Endodermal cell (in vitro differentiated cells): ENCODE measurements around the gene ZC3H12A. TPM values are rescaled to one million over a fixed set of nuclear protein-coding genes. Genes with fewer than 3 reads are reported as not detected.

Experiments used
- DNase-seq: peaks from one replicate; pipeline ENCODE4 v3.0.0-alpha.2; 2017
- H3K27ac ChIP-seq: 2 replicates; pipeline ENCODE4 v1.5.1; 2013; ENCODE audit warnings: mild to moderate bottlenecking, low read depth, low read length, moderate library complexity
- H3K27me3 ChIP-seq: 2 replicates; pipeline ENCODE4 v1.6.1; 2013; ENCODE audit warnings: mild to moderate bottlenecking, low read length, moderate library complexity; ENCODE audit not compliant: insufficient read depth, control insufficient read depth, poor library complexity, severe bottlenecking
- H3K36me3 ChIP-seq: 2 replicates; pipeline ENCODE4 v1.7.0; 2013; ENCODE audit warnings: mild to moderate bottlenecking, low read length, moderate library complexity; ENCODE audit not compliant: control insufficient read depth, insufficient read depth
- H3K4me1 ChIP-seq: one replicate; pipeline ENCODE4 v1.7.0; 2013; ENCODE audit warnings: low read length; ENCODE audit not compliant: control insufficient read depth, insufficient read depth
- H3K4me3 ChIP-seq: 2 replicates; pipeline ENCODE4 v1.5.1; 2013; ENCODE audit warnings: mild to moderate bottlenecking, low read length, moderate library complexity
- H3K9ac ChIP-seq: 2 replicates; pipeline ENCODE4 v1.6.1; 2013; ENCODE audit warnings: mild to moderate bottlenecking, low read length, moderate library complexity; ENCODE audit not compliant: poor library complexity, severe bottlenecking; ENCODE audit errors: extremely low read depth
- H3K9me3 ChIP-seq: 2 replicates; pipeline ENCODE4 v1.6.1; 2013; ENCODE audit warnings: mild to moderate bottlenecking, low read length, moderate library complexity; ENCODE audit not compliant: control insufficient read depth
- H3K27ac Mint-ChIP-seq: 2 replicates; pipeline ENCODE4 v1.8.0; 2020; ENCODE audit warnings: mixed read lengths
- H3K27me3 Mint-ChIP-seq: 2 replicates; pipeline ENCODE4 v1.8.0; 2021; ENCODE audit warnings: mild to moderate bottlenecking, mixed read lengths; ENCODE audit not compliant: insufficient read depth
- H3K36me3 Mint-ChIP-seq: 2 replicates; pipeline ENCODE4 v1.8.0; 2020; ENCODE audit warnings: low read depth, mixed read lengths
- H3K4me1 Mint-ChIP-seq: 2 replicates; pipeline ENCODE4 v1.8.0; 2020; ENCODE audit warnings: mixed read lengths
- H3K4me3 Mint-ChIP-seq: 2 replicates; pipeline ENCODE4 v1.8.0; 2020; ENCODE audit warnings: mild to moderate bottlenecking, moderate library complexity, mixed read lengths
- H3K9me3 Mint-ChIP-seq: 2 replicates; pipeline ENCODE4 v1.8.0; 2020; ENCODE audit warnings: mild to moderate bottlenecking, mixed read lengths
- CTCF ChIP-seq: fragments of 200-600 bp; sonication (generic); conservative IDR thresholded peaks from 2 replicates; pipeline ENCODE4 v1.5.0; 2021; ENCODE audit warnings: antibody characterized with exemption, mild to moderate bottlenecking
- WGBS, 2 experiments: methylation state at CpG; one replicate each; pipeline versions ENCODE4 v1.1.5 to v1.1.7; 2013; ENCODE audit warnings: missing lambda C conversion rate in 2 of 2, mixed read lengths in 1 of 2; ENCODE audit not compliant: insufficient coverage in 1 of 2, insufficient read length in 1 of 2; 5-methylcytosine and 5-hydroxymethylcytosine counted together
- total RNA-seq, 2 donors: library from RNA; stranded (reverse); fragmentation: NEBNext Ultra II Directional in 1 of 2; extraction: Animal tissue kit (Norgen Biotek cat#: 25700) in 1 of 2; gene quantifications; 2 replicates in 1 of 2; 3 replicates in 1 of 2; pipeline ENCODE4 v1.2.1, GENCODE V29; 2021

Gene ZC3H12A
- total RNA-seq, 2 donors from 2014 or later = 5.5 to 5.8 TPM

GRCh38 chr1:37480581-37481288 lies 6.4 kb downstream of the ZC3H12A start:
- Mint-ChIP-seq H3K4me3 (no peak overlapping the region), H3K36me3 (peaks cover 22% of the 10 kb centered on the region), H3K27ac (no peak overlapping the region), H3K4me1 (peaks cover 14% of the 10 kb centered on the region), H3K27me3 (no peaks in the 10 kb centered on the region), H3K9me3 (no peaks in the 10 kb centered on the region)
- DNase-seq = no peak
- WGBS, 2 experiments = 94 to 95% methylated on average over 9 to 10 of the region's 10 CpGs
- Histone ChIP-seq H3K27ac (no peak overlapping the region), H3K9me3 (no peaks in the 10 kb centered on the region), H3K9ac (no peak overlapping the region), H3K4me3 (no peak overlapping the region), H3K36me3 (peaks cover 25% of the 10 kb centered on the region), H3K27me3 (no peaks in the 10 kb centered on the region), H3K4me1 (peaks cover 13% of the 10 kb centered on the region)
- no peak for TF ChIP-seq CTCF

- H3K27ac ChIP-seq = no peak overlapping the region
- TF ChIP-seq CTCF = no peak
- no peak overlapping the region for H3K27ac Mint-ChIP-seq
Observed at GRCh38 chr1:37481289-37482003, 7.1 kb downstream of the ZC3H12A start.

GRCh38 chr1:37482004-37482785 lies 7.8 kb downstream of the ZC3H12A start:
- H3K27me3 ChIP-seq = no peaks in the 10 kb centered on the region
- no peak overlapping the region for H3K4me3 Mint-ChIP-seq
- no peak for TF ChIP-seq CTCF
- peaks cover 5% of the 10 kb centered on the region for H3K4me1 Mint-ChIP-seq
- peak overlapping the region; percentile 17 for H3K27ac Mint-ChIP-seq
- H3K36me3 Mint-ChIP-seq = peaks cover 22% of the 10 kb centered on the region
- no peaks in the 10 kb centered on the region for H3K27me3 Mint-ChIP-seq
- no peaks in the 10 kb centered on the region for H3K9me3 ChIP-seq
- H3K4me3 ChIP-seq = no peak overlapping the region
- H3K4me1 ChIP-seq = peaks cover 7% of the 10 kb centered on the region
- H3K27ac ChIP-seq = no peak overlapping the region
- H3K36me3 ChIP-seq = peaks cover 25% of the 10 kb centered on the region
- H3K9me3 Mint-ChIP-seq = no peaks in the 10 kb centered on the region
- WGBS, 2 experiments = 93 to 94% methylated on average over 11 to 18 of the region's 18 CpGs
- DNase-seq = no peak
- no peak overlapping the region for H3K9ac ChIP-seq

More at GRCh38 chr1:37481289-37482003, 7.1 kb downstream of the ZC3H12A start:
- H3K27me3 Mint-ChIP-seq = no peaks in the 10 kb centered on the region
- Histone ChIP-seq H3K27me3 (no peaks in the 10 kb centered on the region), H3K4me3 (no peak overlapping the region), H3K9me3 (no peaks in the 10 kb centered on the region), H3K36me3 (peaks cover 25% of the 10 kb centered on the region), H3K9ac (no peak overlapping the region), H3K4me1 (peaks cover 13% of the 10 kb centered on the region)
- H3K4me3 Mint-ChIP-seq = no peak overlapping the region
- no peaks in the 10 kb centered on the region for H3K9me3 Mint-ChIP-seq
- WGBS, 2 experiments = 95% methylated on average over 20 to 26 of the region's 26 CpGs
- H3K4me1 Mint-ChIP-seq = peaks cover 10% of the 10 kb centered on the region
- peaks cover 22% of the 10 kb centered on the region for H3K36me3 Mint-ChIP-seq
- DNase-seq = no peak
